Urothelium cell line (cell line): Measurements from ENCODE around the gene ARL5A.
"Not testable (repeated sequence)": the region's sequence is repeated elsewhere in the genome, so short reads cannot be mapped to it uniquely, and the experiment has no call there.

Source experiments
- DNase-seq: peaks from one replicate; pipeline ENCODE4 v3.0.0; 2011; ENCODE audit warnings: low spot score, mixed read lengths
- FAIRE-seq: peaks from 2 replicates; lab custom pipeline; 2011; peaks lifted over from hg19 to GRCh38; lab: Jason Lieb, UNC

The ARL5A gene, protein sequence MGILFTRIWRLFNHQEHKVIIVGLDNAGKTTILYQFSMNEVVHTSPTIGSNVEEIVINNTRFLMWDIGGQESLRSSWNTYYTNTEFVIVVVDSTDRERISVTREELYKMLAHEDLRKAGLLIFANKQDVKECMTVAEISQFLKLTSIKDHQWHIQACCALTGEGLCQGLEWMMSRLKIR

DNA sequence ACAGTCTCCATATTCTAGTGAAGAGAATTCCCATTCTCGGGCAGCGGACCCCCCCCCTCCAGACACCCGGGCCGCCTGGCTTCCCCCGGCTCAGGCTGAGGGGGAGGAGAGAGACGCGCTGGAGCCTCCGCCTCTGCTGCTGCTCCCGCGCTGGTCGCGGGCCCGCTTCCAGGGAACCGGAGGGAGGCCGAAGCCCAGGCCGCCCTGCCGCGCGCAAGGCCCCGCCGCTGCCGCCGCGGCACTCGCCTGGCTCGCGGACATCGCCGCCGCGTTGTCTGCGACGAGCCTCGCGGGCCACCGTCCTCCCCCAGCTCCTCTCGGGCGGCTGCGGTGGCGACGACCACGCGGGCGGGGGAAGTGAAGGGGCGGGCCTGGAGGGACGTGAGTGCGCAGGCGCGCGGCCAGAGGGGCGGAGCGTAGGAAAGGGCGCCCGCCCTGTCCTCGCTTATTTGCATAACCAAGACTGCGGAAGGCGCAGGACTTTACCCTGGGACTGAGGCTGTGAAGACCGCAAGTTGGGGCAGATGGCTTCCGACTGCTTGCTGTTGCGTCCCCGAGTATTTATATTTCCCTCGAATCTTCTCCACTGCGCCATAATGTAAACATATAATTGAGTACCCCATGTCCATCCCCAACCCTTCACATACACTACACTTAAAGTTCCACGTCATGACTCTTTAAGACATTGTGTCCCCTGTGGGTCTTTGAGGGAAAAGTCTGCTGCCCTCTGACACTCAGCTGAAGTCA is at the start of gene ARL5A:
TSS of gene ARL5A (minus strand) at position 279 of the 747 bp plus-strand sequence. CDS start at position 34, 245 bp downstream.
- DNase-seq (peak; percentile 97), FAIRE-seq (peak; percentile 87)

DNA sequence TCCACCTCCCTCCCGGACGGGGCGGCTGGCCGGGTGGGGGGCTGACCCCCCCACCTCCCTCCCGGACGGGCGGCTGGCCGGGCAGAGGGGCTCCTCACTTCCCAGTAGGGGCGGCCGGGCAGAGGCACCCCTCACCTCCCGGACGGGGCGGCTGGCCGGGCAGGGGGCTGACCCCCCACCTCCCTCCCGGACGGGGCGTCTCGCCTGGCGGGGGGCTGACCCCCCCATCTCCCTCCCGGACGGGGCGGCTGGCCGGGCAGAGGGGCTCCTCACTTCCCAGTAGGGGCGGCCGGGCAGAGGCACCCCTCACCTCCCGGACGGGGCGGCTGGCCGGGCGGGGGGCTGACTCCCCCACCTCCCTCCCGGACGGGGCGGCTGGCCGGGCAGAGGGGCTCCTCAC is 47.4 kb upstream of the ARL5A start:
- not testable (repeated sequence) for FAIRE-seq, DNase-seq

DNA sequence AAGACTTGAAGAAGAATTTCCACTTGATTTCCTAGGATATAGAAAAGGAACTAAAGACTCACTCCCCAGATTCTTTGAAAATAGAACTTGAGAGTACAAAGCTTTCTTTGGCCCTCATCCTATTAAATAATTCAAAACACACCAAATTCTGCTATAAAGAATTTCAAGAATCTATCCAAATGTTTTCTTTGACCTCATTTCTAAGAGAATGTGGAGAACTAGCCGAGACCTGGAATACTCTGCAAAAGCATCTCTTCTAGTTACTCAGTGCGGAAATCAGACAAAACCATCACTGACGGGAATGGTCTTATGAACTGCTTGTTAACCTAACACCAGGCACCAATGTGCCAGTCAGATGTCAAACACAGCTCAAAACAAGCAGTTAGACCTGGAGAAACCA is 44.2 kb upstream of the ARL5A start:
- DNase-seq (no peak), FAIRE-seq (no peak)

DNA sequence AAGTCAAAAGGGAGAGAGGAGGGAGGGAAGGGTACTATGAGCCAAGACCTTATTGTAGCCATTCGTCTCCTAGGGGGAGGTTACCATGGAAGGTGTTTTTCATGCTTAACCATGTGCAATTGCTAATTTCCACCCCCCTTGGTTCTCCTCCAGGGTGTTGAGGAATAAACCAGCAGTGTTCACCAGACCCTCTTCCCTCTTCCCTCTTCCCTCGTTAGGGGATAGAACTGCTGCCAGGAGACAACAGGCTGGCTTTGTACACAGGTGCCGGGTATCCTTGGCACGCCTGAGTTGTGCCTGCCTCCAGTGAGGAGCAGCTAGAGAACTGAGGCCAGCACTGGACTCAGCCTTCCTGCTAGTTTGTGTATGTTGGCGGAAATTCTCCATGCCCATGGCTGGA is 41.1 kb upstream of the ARL5A start:
- FAIRE-seq (no peak), DNase-seq (no peak)

DNA sequence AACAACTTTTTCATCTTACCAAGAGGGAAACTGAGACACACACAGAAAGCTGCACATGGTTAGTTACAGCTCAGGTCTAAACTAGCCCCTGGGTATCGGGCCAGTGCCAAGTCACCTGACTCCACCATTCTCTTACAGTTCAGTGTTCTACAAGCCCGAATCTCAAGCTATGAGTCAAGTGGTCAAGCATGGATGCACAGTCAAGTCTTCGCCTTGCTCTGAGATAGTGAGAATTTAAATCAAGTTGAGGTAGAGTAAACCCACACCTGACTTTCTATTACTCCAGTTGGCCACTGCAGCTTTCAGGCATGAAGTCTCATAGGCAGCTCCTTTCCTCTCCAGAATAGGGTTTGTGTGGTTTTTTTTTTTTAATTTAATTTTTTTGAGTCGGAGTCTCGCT is 34.5 kb upstream of the ARL5A start:
- FAIRE-seq, result no peak
- DNase-seq, result no peak

DNA sequence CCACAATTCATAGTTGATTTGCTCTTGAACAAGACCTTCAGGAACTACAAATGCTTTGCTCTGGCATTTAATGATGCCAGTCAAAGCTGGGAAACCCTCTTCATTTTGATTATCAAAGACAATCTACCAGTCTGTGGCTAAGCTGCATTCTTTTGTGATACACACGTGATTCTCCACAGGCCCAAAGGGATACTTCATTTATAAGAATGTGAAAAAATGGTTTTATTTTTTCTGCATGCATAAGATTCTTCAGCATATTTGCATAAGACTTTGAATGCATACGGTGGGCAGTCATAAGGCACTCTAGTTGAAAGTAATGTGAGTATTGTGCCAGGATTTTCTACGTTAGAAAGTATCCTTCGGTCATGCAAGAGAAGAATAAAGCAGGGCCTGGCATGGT is 33.0 kb upstream of the ARL5A start:
- no peak for DNase-seq
- FAIRE-seq, result no peak

DNA sequence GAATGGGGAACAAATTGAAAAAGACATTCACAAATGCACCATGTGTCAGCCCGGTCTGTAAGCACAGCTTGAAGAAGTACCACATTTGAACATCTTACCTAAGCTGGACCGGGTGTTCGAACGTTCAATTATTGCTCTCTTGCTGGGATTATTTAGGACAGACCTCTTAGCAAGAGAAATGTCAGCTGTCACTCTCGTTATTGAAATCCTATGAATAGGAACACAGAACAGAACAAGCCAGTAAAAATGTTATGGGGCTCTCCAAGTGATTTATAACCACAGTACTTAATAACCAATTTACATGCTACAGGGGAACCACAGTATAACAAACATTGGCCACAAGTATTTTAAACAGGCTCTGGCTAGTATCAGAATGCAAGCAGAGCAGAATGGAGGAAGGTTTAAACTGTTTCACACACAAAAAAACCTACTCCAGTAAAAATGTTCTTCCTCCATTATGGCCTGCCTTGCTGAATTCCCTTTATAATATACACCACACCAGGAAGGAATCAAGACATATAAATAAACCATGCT is 32.5 kb upstream of the ARL5A start:
- DNase-seq (no peak), FAIRE-seq (no peak)

DNA sequence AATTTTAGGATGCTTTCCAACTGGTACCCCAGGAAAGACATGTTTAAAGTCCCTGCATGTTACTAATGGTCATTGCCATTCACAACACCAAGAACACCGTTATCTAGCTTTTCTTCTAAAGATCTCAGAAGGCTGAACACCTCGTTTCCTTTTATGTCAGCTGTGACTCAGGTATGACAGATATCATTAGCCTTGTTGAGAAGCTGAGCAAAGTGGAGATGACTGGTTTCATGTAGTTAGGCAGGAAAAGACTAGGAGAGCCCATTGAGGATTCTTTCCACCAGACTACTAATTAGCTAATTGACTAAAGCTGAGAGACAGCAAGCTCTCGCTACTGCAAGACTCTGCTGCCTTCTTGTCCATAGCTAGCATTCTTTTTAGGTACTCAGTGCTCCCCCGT is 32.0 kb upstream of the ARL5A start:
- FAIRE-seq, result no peak

DNA sequence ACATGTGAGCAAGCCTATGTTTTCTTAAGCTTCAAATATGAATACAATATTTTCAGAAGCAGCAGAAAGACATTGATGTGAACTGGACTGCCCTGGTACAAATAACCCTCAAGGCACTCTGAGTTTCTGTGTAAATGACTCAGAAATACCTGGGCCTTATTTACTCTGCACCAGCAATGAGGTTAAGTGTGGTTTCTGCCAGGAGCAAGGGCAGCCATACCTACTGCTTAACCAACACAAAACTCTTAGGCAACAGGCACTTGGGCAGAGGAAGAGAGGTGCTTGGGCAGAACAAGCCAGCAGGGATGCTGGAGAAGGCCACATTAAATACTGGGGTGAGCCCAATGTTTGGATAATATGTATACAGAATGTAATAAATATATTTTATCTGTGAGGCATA is 29.4 kb upstream of the ARL5A start:
- FAIRE-seq, result no peak

More for the DNA sequence above, 32.0 kb upstream of the ARL5A start:
- no peak for DNase-seq

DNA sequence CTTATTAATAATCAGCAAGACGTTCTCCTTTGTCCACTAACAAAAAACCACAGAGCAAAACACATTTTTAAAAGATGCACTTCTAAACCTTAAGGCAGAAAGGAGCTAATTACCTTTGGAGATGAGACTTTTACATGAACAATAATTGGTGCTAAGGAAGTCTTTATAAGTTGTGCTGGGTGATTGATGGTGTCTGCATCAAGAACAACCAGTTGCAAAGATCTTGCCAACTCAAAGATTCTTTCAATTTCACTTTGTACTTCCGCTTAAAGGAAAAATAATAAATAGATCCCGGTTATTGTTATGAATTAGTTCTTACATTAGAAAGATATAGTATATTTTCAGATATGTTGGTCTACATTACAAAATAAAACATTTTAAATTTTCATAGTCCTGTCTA is 26.9 kb upstream of the ARL5A start:
- no peak for FAIRE-seq

More for the DNA sequence above, 29.4 kb upstream of the ARL5A start:
- DNase-seq, result no peak

DNA sequence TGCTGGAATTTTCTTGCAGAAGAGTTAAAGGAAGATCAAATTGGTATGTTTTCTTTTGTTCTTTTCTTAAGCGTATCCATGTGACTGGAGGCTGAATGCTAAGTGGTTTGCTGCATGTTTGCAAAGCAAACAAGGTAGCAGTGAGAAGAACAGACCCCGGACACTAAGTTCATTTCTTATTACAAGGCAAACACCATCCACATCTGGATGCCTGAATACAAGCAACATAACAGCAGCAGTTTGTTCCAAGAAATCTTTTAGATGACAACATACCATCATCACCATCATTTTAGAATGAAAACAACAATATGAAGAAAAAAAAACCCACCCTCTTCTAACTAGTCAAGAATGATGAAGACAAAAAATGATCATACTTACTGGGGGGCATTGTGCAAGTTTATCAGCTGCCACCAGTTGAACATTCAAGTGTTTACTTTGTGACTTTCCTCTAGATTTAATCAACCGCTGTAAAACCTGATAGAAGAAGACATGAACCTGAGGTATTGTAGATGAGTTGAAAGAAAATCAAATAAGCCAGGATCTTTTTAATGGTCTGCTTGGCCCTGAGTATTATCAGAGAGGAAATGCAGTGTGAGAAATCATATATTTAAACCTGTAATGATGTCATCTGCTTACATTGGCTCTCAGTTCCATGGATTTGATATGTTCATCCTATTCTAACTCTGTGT is 25.0 kb upstream of the ARL5A start:
- no peak for DNase-seq

More for the DNA sequence above, 26.9 kb upstream of the ARL5A start:
- no peak for DNase-seq

DNA sequence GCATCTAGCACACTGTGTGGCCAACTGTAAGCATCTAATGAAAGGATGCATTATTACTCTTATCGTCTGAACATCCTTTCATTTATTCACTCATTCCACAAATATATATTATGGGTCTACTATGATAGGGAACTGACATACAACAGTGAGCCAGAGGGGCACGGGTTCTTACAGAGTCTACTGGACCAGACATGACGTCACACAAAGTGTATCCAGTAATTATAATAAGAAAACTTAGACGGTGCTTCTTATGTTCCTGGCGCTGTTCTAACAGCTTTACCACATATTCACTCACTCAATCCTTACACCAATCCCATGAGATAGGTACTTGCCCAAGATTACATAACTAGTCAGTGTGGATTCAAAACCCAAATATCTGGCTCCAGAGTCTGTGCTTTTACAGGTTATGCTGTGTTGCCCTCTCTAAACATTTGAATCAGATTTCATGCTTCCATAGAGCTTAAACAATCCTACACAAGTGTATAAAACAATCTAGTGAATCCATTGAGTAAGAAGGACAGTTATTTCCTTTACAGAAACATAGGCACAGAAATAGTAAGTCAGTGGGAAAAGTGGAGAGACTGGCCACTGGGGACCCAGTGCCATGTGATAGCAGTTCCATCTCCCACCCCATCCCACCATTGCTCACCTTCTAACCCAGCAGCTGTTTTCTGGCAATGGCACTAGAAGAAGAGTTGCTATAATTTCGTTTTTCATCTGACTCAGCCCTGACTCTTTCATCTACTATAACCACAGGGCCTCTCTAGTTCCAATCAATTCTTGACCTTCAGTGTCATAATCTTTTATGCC is 24.2 kb upstream of the ARL5A start:
- DNase-seq (no peak), FAIRE-seq (no peak)

More for the DNA sequence above, 25.0 kb upstream of the ARL5A start:
- no peak for FAIRE-seq

DNA sequence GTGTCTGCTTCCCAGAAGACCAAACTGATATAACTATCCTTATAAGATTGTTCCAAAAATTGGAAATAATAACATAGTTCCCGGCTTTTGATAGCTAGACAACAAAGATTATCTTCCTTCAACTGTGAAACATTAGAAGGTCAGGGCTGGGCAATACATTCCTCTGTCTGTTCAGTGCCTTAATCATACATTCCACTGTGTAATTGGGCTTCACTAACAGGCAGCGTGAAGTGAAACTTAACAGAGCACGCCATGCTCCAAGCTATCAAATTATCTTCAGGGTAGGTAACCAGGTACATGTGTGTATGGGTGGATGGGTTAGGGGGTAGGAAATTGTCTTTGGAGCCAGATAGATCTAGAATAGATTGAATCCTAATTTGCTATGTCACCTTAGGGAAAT is 23.5 kb upstream of the ARL5A start:
- FAIRE-seq, result no peak
- no peak for DNase-seq

DNA sequence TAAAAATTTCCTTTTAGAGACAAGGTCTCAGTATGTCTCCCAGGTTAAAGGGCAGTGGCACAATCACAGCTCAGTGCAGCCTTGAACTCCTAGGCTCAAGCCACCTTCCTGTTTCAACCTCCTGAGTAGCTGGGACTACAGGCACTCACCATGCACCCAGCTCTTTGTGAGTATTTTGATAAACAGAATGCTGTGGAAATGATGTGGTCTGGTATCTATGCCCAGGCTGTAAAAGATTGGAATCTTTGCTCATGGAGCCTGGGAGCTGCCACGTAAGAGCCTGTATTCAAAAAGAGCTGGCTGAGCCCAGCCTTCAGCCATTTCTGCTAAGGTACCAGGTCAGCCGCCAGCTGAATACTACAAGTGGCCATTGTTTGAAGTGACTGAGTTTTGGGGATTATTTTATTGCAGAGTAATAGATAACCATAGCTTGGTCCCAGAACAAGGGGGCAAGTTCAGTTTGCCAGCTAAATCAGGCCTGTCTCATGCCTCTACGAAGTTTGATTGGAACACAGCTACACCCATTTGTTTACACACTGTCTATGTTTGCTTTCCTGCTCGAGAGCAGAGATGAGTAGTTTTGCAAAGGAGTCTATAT is 21.3 kb upstream of the ARL5A start:
- FAIRE-seq (no peak), DNase-seq (no peak)

DNA sequence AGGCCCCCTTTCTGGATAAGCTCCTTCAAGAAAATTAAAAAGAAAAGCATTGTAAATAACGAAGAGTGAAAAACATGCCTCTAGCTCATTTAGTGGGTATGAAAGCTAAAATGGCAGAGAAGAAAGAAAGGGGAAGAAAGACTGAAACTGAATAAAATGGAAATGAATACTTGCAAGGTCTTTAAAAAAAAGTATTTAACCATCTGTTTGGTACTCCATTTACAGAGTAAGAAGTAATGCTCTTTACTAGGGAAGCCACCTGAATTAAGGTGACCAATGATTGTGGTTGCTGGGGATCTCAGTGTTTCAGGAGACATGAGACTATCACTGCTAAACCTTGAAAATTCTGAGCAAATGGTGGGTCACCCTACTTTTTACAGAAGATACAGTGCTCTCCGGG is 17.7 kb upstream of the ARL5A start:
- no peak for FAIRE-seq
- DNase-seq, result no peak

DNA sequence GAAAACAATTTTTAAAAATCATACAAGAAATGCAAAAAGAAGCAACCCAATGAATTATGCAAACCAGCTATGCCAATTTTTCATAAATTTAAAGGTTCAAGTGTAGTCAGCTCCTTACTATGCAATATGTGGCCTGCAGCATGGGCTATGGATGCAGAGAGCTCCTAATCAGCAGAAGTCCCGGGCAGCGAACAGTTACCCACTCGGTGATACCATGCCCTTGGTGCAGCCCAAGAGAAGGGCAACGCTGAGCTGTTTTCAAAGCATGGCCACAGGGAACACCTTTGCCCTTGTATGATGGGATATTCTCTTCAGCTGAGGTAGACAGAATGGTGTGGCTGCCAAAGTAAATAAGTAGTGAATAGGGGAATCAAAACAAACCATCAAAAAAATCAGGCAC is 17.3 kb upstream of the ARL5A start:
- FAIRE-seq, result no peak
- no peak for DNase-seq

DNA sequence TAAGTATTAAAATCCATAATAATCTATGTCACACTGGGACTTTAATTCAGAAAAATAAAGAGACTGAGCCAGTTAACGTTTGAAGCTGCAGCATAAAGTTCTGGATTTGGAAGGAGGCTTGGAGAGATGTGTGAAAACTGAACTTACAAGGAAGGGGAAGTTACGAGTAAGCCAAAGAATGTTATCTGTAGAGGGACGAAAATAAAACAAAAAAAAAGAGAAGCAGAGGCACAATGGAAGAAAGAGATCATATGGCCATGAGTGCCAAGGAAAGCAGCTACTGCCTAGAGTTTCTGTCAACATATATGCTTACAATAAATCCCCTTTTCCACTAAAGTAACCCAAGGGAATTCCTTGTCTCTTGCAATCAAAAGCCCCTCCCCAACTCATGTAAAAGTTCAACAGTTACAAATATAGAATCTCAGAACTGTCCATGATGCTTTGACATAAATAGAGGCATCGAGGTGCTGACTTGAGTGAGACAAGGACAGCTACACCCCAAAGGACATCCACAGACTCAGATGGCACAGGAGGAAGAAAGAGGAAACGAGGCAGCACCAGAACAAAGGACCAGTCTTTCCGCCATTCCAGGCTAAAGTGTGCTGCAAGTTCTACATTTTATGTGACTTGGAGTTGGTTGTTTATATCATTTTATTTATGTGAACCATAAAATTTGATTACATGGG is 16.1 kb upstream of the ARL5A start:
- FAIRE-seq, result no peak
- no peak for DNase-seq

DNA sequence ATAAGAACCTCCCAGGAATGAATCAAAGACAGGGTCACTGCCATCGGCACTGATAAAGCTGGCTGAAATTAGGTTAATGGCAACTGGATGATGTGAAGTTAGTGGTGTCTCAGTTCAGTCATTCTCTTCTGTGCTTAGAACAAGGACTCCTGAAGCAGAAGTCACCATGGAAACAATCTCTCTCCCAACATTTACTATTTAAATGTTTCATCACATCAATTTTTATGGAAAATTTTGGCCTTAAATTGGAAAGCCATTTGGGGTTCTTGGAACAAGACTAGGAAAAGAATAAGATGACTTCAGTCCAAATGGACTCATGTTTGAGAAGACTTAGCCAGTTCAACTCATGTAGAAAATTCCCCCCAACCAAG is 15.5 kb upstream of the ARL5A start:
- DNase-seq (peak; percentile 12), FAIRE-seq (no peak)

DNA sequence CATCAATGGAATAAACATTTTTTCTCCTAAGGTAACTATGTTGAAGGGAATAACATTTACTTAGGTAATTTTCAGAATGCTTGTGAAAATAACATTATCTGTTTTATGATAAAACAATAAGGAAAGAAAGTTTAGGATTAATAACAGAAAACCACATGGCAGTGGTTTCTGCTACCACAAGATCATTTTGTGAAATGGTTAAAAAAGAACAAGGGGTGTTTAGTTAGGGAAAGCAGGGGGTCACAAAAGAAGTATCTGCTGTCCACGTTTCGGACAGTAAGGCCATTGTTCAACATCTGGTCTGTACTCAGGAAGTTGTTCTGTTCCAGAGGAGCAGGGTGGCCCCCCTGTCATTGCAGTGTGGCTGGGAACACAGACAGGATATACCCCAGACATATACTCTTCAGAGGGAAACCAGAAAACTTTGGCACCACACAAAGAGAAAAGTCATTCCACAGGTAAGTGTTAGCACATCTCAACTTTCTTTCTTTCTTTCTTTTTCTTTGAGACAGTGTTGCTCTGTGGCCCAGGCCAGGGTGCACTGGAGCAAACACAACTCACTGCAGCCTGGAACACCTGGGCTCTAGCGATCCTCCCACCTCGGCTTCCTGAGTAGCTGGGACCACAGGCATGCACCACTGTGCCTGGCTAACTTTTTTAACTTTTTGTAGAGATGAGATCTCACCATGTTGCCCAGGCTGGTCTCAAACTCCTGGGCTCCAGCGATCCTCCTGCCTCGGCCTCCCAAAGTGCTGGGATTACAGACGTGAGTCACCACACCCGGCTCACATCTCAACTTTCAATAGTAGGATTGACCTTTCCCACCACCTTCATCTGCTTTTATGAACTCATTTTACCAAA is 14.8 kb upstream of the ARL5A start:
- no peak for FAIRE-seq
- DNase-seq, result peak; percentile 64
